Spinal cord (tissue), 10 donors: ENCODE results near the gene ANAPC13. TPM values are rescaled to one million over a fixed set of nuclear protein-coding genes. Genes with fewer than 3 reads are reported as not detected.

Experiments
- DNase-seq, 6 donors: peaks; one replicate each; pipeline versions ENCODE4 v3.0.0 to v3.0.0-alpha.2; 2013 to 2015; ENCODE audit warnings: low spot score in 6 of 6, low read depth in 4 of 6
- H3K27ac ChIP-seq: one replicate; pipeline ENCODE4 v1.5.1; 2013; ENCODE audit warnings: low read depth, low read length, control low read depth
- H3K27me3 ChIP-seq: one replicate; pipeline ENCODE4 v1.6.1; 2013; ENCODE audit warnings: low read length; ENCODE audit not compliant: control insufficient read depth, insufficient read depth
- H3K36me3 ChIP-seq: one replicate; pipeline ENCODE4 v1.6.1; 2013; ENCODE audit warnings: low read length; ENCODE audit not compliant: control insufficient read depth, insufficient read depth
- H3K4me1 ChIP-seq: one replicate; pipeline ENCODE4 v1.6.1; 2013; ENCODE audit warnings: low read length; ENCODE audit not compliant: control insufficient read depth, insufficient read depth
- H3K4me3 ChIP-seq: one replicate; pipeline ENCODE4 v1.5.1; 2013; ENCODE audit warnings: low read depth, low read length, control low read depth
- H3K9me3 ChIP-seq: one replicate; pipeline ENCODE4 v1.6.1; 2013; ENCODE audit warnings: low read length; ENCODE audit not compliant: control insufficient read depth, insufficient read depth
- WGBS: methylation state at CpG from one replicate; pipeline ENCODE4 v1.1.5; 2013; ENCODE audit warnings: missing lambda C conversion rate; ENCODE audit not compliant: insufficient coverage; 5-methylcytosine and 5-hydroxymethylcytosine counted together
- polyA plus RNA-seq, 2 donors: library from polyadenylated mRNA; unstranded; fragments of 120-200 nt; gene quantifications; one replicate each; pipeline ENCODE4 v1.2.1, GENCODE V29; 2013; ENCODE audit not compliant: insufficient read length in 2 of 2
- total RNA-seq, 2 donors: library from RNA; depleted of rRNA in 1 of 2; stranded (reverse); fragments of 120-200 nt in 1 of 2; fragments of >200 nt in 1 of 2; gene quantifications; one replicate each; pipeline versions ENCODE4 v1.2.3 to v1.2.4, GENCODE V29; 2013 to 2014
- donor health status: healthy.

Gene ANAPC13
- total and polyA plus RNA-seq, 4 donors, result 99.0 to 143 (median 106) TPM

DNA sequence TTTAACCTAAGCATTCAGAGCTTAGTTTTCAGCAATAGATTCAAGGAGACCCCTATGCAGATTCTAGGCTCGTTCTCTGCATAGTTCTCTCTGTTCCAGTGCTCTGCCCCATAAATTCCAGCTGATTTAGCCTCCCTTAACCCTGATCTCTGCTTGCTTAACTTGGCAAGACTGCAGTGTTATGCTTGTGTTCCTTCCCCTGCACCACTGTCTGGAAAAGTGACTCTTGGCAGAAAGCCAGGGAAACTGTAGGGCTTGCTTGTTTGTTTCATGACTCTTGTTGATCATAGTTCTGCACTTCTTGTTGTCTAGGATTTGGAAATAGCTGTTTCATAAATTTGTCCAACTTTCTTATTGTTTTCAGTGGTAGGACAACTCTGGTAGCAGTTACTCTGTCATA is 40.1 kb downstream of the ANAPC13 start:
- 22% methylated on average over 1 of the region's 1 CpG for WGBS
- H3K27me3 ChIP-seq, result no peaks in the 10 kb centered on the region
- H3K4me1 ChIP-seq, result peaks cover 3% of the 10 kb centered on the region
- H3K4me3 ChIP-seq, result no peak overlapping the region
- H3K27ac ChIP-seq, result no peak overlapping the region
- H3K9me3 ChIP-seq, result no peaks in the 10 kb centered on the region
- no peaks in the 10 kb centered on the region for H3K36me3 ChIP-seq
- DNase-seq, result peak in 3 of 6 donors; percentile 30 to 74 (median 43)

DNA sequence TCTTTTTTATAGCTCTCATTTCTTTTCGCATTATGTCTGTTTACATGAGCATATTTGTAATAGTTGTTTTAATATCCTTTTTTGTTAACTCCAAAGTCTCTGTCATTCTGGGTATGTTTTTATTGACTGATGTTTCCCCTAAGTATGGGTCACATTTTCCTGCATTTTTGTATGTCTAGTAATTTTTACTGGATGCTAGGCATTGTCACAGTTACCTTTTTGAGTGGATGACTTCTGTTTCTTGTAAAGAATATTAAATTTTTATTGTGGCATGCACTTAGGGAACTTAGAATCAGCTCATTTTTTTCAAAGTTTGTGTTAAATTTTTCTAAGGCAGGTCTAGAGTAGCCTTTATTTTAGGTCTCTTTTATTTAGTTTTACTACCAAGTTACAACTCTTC is 40.7 kb downstream of the ANAPC13 start:
- no CpG with 5 or more reads among the region's 1 CpG for WGBS
- Histone ChIP-seq H3K27me3 (no peaks in the 10 kb centered on the region), H3K9me3 (no peaks in the 10 kb centered on the region), H3K4me1 (peaks cover 3% of the 10 kb centered on the region), H3K36me3 (no peaks in the 10 kb centered on the region), H3K27ac (no peak overlapping the region), H3K4me3 (no peak overlapping the region)
- no peak for DNase-seq

DNA sequence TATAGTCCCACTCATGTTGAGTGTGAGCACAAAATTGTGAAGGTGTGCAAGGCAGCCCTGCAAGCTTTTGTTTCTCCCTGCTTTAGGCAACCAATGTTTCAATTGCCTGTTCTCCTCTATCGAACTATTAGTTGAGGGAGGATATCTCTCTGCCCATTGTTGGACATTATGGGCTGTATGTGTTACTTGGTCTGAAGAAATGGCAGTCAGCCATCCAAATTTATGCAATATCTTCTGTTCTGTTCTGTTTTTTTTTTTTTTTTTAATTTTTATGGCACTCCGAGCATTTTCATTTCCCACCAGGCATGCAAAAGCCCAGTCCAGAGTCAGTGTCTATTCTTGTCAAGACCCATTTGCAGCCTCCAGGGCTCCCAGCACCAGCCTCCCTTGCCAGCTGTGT is 44.0 kb downstream of the ANAPC13 start:
- no peaks in the 10 kb centered on the region for H3K4me1 ChIP-seq
- WGBS, result 100% methylated on average over 1 of the region's 2 CpGs
- no peaks in the 10 kb centered on the region for H3K9me3 ChIP-seq
- no peak overlapping the region for H3K27ac ChIP-seq
- H3K4me3 ChIP-seq, result no peak overlapping the region
- no peaks in the 10 kb centered on the region for H3K27me3 ChIP-seq
- no peak for DNase-seq
- H3K36me3 ChIP-seq, result no peaks in the 10 kb centered on the region

DNA sequence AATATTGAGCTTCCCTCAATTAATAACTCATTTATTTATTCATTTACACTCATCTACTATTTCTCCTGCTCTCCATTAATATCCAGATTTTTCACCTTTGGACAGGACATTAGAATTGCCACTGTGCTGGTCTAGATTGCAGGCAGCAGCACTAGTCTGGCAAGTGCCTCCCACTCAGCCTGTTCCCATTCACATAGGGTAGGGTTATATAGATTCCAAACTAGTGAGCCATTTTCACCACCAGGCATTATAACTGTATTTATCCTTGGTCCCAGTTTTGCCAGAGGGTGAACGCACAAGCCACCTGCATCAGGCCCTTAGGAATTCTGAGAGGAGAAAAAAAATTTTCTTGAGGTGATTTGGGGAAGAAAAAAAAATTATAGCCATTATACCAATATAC is 44.5 kb downstream of the ANAPC13 start:
- H3K9me3 ChIP-seq, result no peaks in the 10 kb centered on the region
- WGBS, result no CpG with 5 or more reads among the region's 1 CpG
- no peak overlapping the region for H3K27ac ChIP-seq
- DNase-seq, result no peak
- H3K4me3 ChIP-seq, result no peak overlapping the region
- H3K27me3 ChIP-seq, result no peaks in the 10 kb centered on the region
- H3K36me3 ChIP-seq, result no peaks in the 10 kb centered on the region
- no peaks in the 10 kb centered on the region for H3K4me1 ChIP-seq

DNA sequence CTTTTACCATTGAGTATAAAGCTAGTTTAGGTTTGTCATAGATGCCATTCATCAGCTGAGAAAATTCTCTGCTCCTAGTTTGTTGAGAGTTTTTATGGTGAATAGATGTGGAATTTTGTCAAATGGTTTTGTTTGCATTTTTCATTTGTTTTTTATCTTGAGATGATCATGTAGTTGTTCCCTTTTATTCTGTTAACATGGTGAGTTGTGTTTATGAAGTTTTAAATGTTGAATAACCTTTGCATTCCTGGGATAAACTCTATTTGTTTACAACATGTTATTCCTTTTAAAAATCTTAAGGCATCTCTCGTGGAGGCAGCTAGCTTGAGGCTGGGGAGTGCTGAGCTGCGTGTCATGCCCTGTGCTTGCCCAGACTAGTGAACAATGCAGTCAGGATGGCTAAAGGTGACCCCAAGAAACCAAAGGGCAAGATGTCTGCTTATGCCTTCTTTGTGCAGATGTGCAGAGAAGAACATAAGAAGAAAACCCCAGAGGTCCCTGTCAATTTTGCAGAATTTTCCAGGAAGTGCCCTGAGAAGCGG is 48.5 kb downstream of the ANAPC13 start:
- H3K9me3 ChIP-seq, result peaks cover 2% of the 10 kb centered on the region
- DNase-seq, result no peak

DNA sequence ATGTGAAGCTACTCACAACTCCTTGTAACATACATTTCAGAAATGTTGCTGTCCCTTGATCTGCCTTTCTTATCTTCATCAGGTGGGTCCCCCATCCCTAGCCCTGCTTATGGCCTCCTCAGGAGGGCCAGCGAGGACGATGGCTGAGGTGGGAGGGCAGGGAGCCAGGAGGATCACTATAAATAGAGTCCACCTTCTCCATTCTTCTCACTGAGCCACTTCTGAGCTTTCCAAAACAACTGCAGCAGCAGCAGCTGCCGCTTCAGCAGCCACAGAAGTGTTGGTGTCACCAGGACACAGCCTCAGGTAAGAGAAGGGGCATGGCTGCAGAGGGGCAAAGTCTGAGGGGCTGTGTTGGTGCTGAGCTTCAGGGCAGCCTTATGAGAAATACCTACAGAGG is 53.5 kb downstream of the ANAPC13 start:
- peaks cover 3% of the 10 kb centered on the region for H3K4me1 ChIP-seq
- WGBS, result 86% methylated on average over 1 of the region's 3 CpGs
- DNase-seq, result no peak
- no peak overlapping the region for H3K27ac ChIP-seq
- H3K27me3 ChIP-seq, result no peaks in the 10 kb centered on the region
- H3K9me3 ChIP-seq, result peaks cover 2% of the 10 kb centered on the region
- no peak overlapping the region for H3K4me3 ChIP-seq
- no peaks in the 10 kb centered on the region for H3K36me3 ChIP-seq

More for the DNA sequence above, 48.5 kb downstream of the ANAPC13 start:
- H3K4me1 ChIP-seq, result no peaks in the 10 kb centered on the region
- 90% methylated on average over 3 of the region's 3 CpGs for WGBS
- H3K27ac ChIP-seq, result no peak overlapping the region
- H3K27me3 ChIP-seq, result no peaks in the 10 kb centered on the region
- H3K4me3 ChIP-seq, result no peak overlapping the region
- no peaks in the 10 kb centered on the region for H3K36me3 ChIP-seq

DNA sequence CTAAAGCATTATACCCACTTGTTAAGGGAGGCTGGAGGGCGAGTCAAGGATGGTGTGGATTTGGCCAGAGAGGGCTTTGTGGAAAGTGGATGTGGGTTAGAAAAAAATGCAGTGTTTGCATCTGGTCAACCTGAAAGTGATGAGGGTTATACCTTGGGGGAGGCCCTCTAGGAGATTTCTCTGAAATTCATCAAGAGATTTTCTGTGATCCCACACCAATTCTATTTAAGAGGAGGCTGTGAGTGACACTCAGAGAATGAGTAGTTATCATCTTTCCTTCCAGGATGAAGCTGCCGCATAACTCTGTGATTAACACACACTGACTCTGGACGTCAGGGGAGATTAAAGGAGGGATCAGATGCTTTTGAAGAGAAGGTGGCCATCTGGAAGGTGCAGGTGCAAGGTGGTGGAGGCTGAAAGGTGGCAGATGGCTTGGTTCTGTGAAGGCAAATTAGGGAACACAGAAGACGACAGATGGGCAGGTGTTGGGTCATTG is 54.8 kb downstream of the ANAPC13 start:
- peaks cover 4% of the 10 kb centered on the region for H3K4me1 ChIP-seq
- DNase-seq, result peak in 1 of 6 donors; percentile 30
- H3K27ac ChIP-seq, result no peak overlapping the region
- H3K4me3 ChIP-seq, result no peak overlapping the region
- 60% methylated on average over 2 of the region's 4 CpGs for WGBS
- peaks cover 2% of the 10 kb centered on the region for H3K9me3 ChIP-seq
- no peaks in the 10 kb centered on the region for H3K36me3 ChIP-seq
- H3K27me3 ChIP-seq, result no peaks in the 10 kb centered on the region

DNA sequence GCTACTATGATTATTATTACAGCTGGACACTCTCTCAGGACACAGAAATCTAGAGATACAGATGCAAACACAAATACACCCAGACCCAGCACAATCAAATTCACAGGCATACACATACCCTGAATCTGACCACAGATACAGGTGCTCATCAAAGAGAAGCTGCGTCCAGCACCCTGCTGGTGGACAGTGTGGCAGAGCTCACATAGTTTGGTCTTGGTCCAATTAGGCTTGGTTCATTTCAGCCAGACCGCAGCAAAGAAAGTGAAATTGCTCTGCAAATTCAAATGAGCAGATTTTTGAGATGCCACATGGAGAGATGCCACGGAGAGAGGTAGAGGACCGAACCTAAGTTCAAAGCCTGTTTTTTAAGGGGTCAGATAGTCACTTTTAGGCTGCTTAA is 55.6 kb downstream of the ANAPC13 start:
- no peaks in the 10 kb centered on the region for H3K27me3 ChIP-seq
- peaks cover 4% of the 10 kb centered on the region for H3K4me1 ChIP-seq
- 81% methylated on average over 4 of the region's 4 CpGs for WGBS
- no peaks in the 10 kb centered on the region for H3K36me3 ChIP-seq
- H3K9me3 ChIP-seq, result peaks cover 2% of the 10 kb centered on the region
- DNase-seq, result no peak
- no peak overlapping the region for H3K4me3 ChIP-seq
- H3K27ac ChIP-seq, result no peak overlapping the region

DNA sequence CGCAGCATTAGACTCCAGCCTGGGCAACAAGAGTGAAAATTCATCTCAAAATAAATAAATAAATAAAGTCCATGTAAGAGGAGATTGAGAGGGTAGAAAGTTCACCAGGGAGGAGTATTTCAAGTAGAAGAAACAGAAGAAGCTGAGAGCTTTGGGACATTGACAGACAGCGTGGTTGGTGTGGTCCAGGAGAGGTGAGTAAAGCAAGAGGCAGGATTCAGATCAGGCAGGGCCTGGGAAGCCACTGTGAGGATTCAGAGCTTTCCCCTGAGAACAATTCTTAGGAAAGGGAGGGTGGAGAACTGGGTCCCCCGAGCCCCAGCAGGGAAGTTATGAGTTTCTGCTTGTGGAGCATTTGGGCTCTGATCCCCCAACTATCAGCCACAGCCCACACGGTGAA is 57.4 kb downstream of the ANAPC13 start:
- no peak for DNase-seq
- Histone ChIP-seq H3K27me3 (no peaks in the 10 kb centered on the region), H3K27ac (no peak overlapping the region), H3K4me3 (no peak overlapping the region), H3K36me3 (no peaks in the 10 kb centered on the region), H3K9me3 (no peaks in the 10 kb centered on the region), H3K4me1 (peaks cover 4% of the 10 kb centered on the region)
- 85% methylated on average over 3 of the region's 4 CpGs for WGBS
